GM18909 (cell line): ENCODE measurements around the gene TIMM13.
"Not testable (repeated sequence)": the region's sequence is repeated elsewhere in the genome, so short reads cannot be mapped to it uniquely, and the experiment has no call there.

Experiments used
- ATAC-seq: cut with Tn5 transposase; IDR thresholded peaks from one replicate; pipeline ENCODE4 v1.9.1; 2021; ENCODE audit warnings: mild to moderate bottlenecking; ENCODE audit not compliant: unreplicated experiment, poor library complexity

TIMM13 gene

GRCh38 chr19:2416321-2417097 is 10.9 kb downstream of the TIMM13 start:
- ATAC-seq: no peak

GRCh38 chr19:2415973-2416319 is 11.4 kb downstream of the TIMM13 start:
- no peak for ATAC-seq

DNA sequence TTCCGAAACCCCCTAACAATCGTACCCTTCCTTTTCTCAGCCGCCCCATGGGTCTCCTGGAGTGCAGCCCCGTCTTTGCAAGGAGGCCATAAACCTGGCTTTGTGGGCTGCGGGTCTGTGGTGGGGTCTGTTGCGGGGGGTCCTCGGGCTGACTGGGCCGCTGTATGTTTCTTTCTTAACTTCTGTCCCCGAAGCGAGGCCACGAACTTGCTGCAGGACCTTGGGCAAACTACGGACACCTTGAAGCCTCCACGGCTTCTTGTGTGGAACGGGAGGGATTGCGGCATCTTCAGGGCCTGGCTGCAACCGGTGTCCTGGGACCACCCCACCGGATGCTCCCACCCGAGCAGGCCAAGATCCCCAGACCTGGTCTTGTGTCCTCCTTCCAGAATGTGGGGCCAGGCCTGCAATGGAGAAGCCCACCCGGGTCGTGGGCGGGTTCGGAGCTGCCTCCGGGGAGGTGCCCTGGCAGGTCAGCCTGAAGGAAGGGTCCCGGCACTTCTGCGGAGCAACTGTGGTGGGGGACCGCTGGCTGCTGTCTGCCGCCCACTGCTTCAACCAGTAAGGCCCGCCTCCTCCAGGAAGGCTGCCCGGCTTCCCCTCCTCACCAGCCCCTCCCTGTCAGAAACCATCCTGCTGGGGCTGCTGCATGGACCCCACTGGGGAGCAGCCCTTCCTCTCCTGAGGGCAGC is 12.0 kb downstream of the TIMM13 start:
- no peak for ATAC-seq

DNA sequence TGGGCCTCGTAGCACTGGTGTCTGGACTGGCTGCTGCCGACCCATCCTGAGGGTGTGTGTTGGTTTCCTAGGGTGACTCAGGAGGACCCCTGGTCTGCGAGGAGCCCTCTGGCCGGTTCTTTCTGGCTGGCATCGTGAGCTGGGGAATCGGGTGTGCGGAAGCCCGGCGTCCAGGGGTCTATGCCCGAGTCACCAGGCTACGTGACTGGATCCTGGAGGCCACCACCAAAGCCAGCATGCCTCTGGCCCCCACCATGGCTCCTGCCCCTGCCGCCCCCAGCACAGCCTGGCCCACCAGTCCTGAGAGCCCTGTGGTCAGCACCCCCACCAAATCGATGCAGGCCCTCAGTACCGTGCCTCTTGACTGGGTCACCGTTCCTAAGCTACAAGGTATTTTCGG is 13.8 kb downstream of the TIMM13 start:
- ATAC-seq: no peak

DNA sequence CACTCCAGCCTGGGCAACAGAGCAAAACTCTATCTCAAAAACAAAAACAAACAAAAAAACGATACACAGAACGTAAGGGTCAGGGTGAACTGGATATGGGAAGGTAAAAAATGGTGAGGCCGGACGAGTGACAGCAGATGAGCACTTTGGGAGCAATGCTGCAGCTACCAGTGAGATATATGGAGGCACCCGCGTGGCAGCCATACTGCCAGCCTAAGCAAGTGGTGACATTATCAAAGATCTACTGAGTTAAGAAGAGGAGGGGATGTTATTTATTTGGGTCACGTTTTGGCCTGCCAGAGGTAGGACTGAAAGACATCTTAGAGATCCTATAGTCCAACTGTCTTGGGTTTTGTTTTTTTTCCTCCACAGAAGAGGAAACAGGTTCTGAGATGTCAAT is 14.2 kb downstream of the TIMM13 start:
- ATAC-seq: no peak

GRCh38 chr19:2412449-2412848 is 14.9 kb downstream of the TIMM13 start:
- no peak for ATAC-seq

GRCh38 chr19:2411709-2412108 is 15.7 kb downstream of the TIMM13 start:
- no peak for ATAC-seq

- ATAC-seq: no peak
Observed at GRCh38 chr19:2410023-2410422, 17.4 kb downstream of the TIMM13 start.

GRCh38 chr19:2409352-2409912 is 18.0 kb downstream of the TIMM13 start:
- no peak for ATAC-seq

DNA sequence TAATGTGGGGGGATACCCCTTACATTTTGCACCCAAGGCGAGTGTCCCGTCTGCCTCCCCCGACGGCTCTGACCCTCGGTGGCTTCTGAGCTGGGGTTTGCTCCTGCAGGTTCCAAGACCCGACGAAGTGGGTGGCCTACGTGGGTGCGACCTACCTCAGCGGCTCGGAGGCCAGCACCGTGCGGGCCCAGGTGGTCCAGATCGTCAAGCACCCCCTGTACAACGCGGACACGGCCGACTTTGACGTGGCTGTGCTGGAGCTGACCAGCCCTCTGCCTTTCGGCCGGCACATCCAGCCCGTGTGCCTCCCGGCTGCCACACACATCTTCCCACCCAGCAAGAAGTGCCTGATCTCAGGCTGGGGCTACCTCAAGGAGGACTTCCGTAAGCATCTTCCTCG is 19.1 kb downstream of the TIMM13 start:
- ATAC-seq: no peak

DNA sequence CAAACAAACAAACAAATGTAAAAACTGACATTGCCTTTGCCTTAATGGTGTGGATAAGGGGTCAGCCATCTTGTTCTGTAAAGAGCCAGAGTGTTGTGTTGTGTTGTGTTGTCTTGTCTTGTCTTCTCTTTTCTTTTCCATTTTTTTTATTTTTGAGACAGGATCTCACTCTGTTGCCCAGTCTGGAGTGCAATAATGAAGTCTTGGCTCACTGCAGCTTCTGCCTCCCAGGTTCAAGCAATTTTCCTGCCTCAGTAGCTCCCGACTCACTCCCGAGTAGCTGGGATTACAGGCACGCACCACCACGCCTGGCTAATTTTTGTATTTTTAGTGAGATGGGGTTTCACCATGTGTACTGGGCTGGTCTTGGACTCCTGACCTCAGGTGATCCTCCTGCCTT is 27.8 kb downstream of the TIMM13 start:
- ATAC-seq: no peak

- ATAC-seq: no peak
Observed at GRCh38 chr19:2398735-2399305, 28.6 kb downstream of the TIMM13 start.

- ATAC-seq: not testable (repeated sequence)
Observed at GRCh38 chr19:2397173-2397572, 30.2 kb downstream of the TIMM13 start.

DNA sequence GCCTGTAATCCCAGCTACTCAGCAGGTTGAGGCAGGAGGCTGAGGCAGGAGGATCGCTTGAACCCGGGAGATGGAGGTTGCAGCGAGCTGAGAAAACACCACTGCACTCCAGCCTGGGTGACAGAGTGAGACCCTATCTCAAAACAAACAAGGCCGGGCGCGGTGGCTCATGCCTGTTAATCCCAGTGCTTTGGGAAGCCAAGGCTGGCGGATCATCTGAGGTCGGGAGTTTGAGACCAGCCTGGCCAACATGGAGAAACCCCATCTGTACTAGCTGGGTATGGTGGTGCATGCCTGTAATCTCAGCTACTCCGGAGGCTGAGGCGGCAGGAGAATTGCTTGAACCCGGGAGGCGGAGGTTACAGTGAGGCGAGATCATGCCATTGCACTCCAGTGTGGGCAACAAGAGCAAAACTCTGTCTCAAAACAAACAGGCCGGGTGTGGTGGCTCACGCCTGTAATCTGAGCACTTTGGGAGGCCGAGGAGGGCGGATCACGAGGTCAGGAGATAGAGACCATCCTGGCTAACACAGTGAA is 32.0 kb downstream of the TIMM13 start:
- ATAC-seq: not testable (repeated sequence)

DNA sequence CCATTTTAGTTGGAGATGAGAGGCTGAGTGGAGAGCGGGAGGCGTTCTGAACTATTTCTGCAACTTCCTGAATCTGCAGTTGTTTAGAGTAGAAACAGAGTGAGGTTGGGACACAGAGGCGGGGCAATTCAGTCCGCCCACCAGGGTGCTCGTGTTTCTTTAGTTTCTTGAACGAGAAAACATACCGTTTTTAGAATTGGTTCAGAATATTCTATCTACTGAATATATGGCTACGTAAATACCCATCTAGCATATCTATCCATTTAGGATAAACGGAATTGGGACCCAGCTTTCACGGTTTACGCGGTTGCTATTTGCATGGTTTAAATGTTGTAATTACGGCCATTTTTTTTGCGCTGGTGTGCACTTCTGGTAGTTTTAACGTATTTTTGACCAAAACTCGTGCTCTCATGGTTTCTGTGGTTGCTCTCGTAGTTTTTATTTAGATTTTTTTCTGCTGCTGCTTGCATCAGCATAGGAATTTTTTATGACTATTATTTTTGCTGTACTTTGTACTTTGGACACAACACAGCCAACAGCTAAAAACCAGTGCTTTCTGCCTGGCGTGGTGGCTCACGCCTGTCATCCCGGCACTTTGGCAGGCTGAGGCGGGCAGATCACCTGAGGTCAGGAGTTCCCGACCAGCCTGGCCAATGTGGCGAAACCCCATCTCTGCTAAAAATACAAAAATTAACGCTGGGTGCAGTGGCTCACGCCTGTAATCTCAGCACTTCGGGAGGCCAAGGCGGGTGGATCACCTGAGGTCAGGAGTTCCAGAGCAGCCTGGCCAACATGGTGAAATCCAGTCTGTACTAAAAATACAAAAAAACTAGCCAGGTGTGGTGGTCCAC is 32.7 kb downstream of the TIMM13 start:
- ATAC-seq: no peak

- ATAC-seq: no peak
Observed at GRCh38 chr19:2394054-2394441, 33.3 kb downstream of the TIMM13 start.

DNA sequence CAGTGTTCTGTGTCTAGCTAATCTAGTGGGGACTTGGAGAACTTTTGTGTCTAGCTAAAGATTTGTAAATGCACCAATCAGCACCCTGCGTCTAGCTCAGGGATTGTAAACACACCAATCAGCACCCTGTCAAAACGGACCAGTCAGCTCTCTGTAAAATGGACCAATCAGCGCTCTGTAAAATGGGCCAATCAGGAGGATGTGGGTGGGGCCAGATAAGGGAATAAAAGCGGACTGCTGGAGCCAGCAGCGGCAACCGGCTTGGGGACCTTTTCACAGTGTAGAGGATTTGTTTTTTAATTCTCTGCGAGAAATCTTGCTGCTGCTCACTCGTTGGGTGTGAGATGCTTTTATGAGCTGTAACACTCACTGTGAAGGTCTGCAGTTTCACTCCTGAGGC is 34.5 kb downstream of the TIMM13 start:
- ATAC-seq: not testable (repeated sequence)

DNA sequence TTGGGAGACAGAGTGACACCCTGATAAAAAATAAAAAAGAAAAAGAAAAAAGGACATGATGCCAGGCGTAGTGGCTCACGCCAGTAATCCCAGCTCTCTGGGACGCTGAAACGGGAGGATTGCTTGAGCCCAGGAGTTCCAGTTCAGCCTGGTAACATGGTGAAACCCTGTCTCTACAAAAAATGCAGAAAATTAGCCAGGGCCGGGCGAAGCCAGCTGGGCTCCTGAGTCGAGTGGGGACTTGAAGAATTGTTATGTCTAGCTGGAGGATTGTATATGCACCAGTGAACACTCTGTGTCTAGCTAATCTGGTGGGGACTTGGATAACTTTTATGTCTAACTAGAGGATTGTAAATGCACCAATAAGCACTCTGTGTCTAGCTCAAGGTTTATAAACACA is 35.0 kb downstream of the TIMM13 start:
- no peak for ATAC-seq

- no peak for ATAC-seq
Observed at GRCh38 chr19:2391118-2391725, 36.2 kb downstream of the TIMM13 start.

- ATAC-seq: no peak
Observed at GRCh38 chr19:2389594-2389993, 37.8 kb downstream of the TIMM13 start.
